OCI-LY7 (cell line): ENCODE data around the gene PFN1. TPM values are rescaled to one million over a fixed set of nuclear protein-coding genes. Genes with fewer than 3 reads are reported as not detected.
A peak's percentile ranks its signal among the peaks of the same experiment; 100 is the strongest.

Experiments
- BruUV-seq: library from RNA; stranded (reverse); fragments of 400-500 nt; replicated peaks from 2 replicates; lab custom pipeline; 2021; lab: Mats Ljungman, UMichigan
- CTCF ChIA-PET: fragments of 300-600 bp; sonication (Branson Sonifier 250); formaldehyde crosslinking; loops from one replicate; lab custom pipeline; 2022; ENCODE audit warnings: antibody characterized with exemption; ENCODE audit not compliant: unreplicated experiment; lab: Charles Lee
- POLR2A ChIA-PET: fragments of 300-600 bp; sonication (Branson Sonifier 250); formaldehyde crosslinking; loops from one replicate; lab custom pipeline; 2022; ENCODE audit warnings: antibody characterized with exemption; lab: Charles Lee
- DNase-seq: peaks from one replicate; pipeline ENCODE4 v3.0.0-alpha.2; 2015; ENCODE audit warnings: low spot score
- H2AFZ ChIP-seq: fragments of 200-600 bp; sonication (generic), shearing (Covaris generic); 2 replicates; pipeline ENCODE4 v1.6.1; 2014; ENCODE audit warnings: mild to moderate bottlenecking, antibody characterized with exemption, low read length, moderate library complexity
- H3K27ac ChIP-seq: fragments of 200-600 bp; sonication (generic); 2 replicates; pipeline ENCODE4 v1.5.1; 2014; ENCODE audit warnings: mixed run types, low read depth, mild to moderate bottlenecking, moderate library complexity, low read length, inconsistent platforms; ENCODE audit not compliant: poor library complexity, severe bottlenecking
- H3K36me3 ChIP-seq: fragments of 200-600 bp; sonication (generic); 2 replicates; pipeline ENCODE4 v1.6.1; 2014; ENCODE audit warnings: mild to moderate bottlenecking, antibody characterized with exemption, low read length, moderate library complexity, mixed read lengths; ENCODE audit not compliant: insufficient read depth
- H3K4me1 ChIP-seq: fragments of 200-600 bp; sonication (generic); 2 replicates; pipeline ENCODE4 v1.5.1; 2014; ENCODE audit warnings: mild to moderate bottlenecking, low read length; ENCODE audit not compliant: insufficient read depth, poor library complexity, severe bottlenecking
- H3K4me2 ChIP-seq: fragments of 200-600 bp; sonication (generic); 2 replicates; pipeline ENCODE4 v1.6.1; 2014; ENCODE audit warnings: mild to moderate bottlenecking, low read length
- H3K4me3 ChIP-seq: fragments of 200-600 bp; sonication (generic); 2 replicates; pipeline ENCODE4 v1.5.1; 2014; ENCODE audit warnings: mild to moderate bottlenecking, low read depth, low read length; ENCODE audit not compliant: poor library complexity, severe bottlenecking
- H3K79me2 ChIP-seq: fragments of 200-600 bp; sonication (generic); 2 replicates; pipeline ENCODE4 v1.6.1; 2016; ENCODE audit warnings: low read depth, mild to moderate bottlenecking, low read length, moderate library complexity, mixed read lengths; ENCODE audit not compliant: insufficient read depth
- H3K9me2 ChIP-seq: fragments of 200-600 bp; sonication (generic); 2 replicates; pipeline ENCODE4 v1.6.1; 2016; ENCODE audit warnings: mild to moderate bottlenecking, low read length, mixed read lengths; ENCODE audit not compliant: insufficient read depth
- H3K9me3 ChIP-seq: fragments of 200-600 bp; sonication (generic); 2 replicates; pipeline ENCODE4 v1.6.1; 2014; ENCODE audit warnings: mild to moderate bottlenecking, mixed run types, low read length, mixed read lengths
- H4K20me1 ChIP-seq: fragments of 200-600 bp; sonication (generic); 2 replicates; pipeline ENCODE4 v1.6.1; 2014; ENCODE audit warnings: mild to moderate bottlenecking, antibody characterized with exemption, low read length, moderate library complexity, mixed read lengths; ENCODE audit not compliant: insufficient read depth
- CTCF ChIP-seq: fragments of 200-600 bp; sonication (generic); conservative IDR thresholded peaks from 2 replicates; pipeline ENCODE4 v1.5.1; 2014; ENCODE audit warnings: mild to moderate bottlenecking, antibody characterized with exemption, low read length, moderate library complexity, mixed read lengths
- EZH2phosphoT487 ChIP-seq: fragments of 200-600 bp; sonication (generic); IDR thresholded peaks from 2 replicates; pipeline ENCODE4 v1.6.1; 2018; ENCODE audit warnings: low read depth, borderline replicate concordance, mild to moderate bottlenecking, mixed run types, antibody characterized with exemption, low read length, moderate library complexity, mixed read lengths
- intact Hi-C: fragments of 100-400 bp; cut with micrococcal nuclease; formaldehyde crosslinking; loops from one replicate; pipeline ENCODE4 v1.10.0; 2022; ENCODE audit not compliant: unreplicated experiment
- total RNA-seq, 2 experiments: library from RNA; depleted of rRNA in 1 of 2; stranded (reverse); fragments of >200 nt in 1 of 2; shearing (Covaris generic) in 1 of 2; gene quantifications; 2 replicates each; pipeline ENCODE4 v1.2.3, GENCODE V29; 2014 to 2022

The PFN1 gene
- total RNA-seq, 2 experiments from 2014 or later: 1,053 TPM

GRCh38 chr17:4900231-4901107 is 47.9 kb downstream of the PFN1 start:
- ChIA-PET POLR2A (interaction anchor here (0.5 kb wide), 1 partner anchor 443 kb away, joined by 3 read pairs; no protein-coding TSS in a partner anchor), CTCF (no interaction called here)
- BruUV-seq: no TSS peak
- H3K27ac ChIP-seq: no peak overlapping the region
- H3K4me1 ChIP-seq: peaks cover 9% of the 10 kb centered on the region
- H2AFZ ChIP-seq: no peak overlapping the region
- no peaks in the 10 kb centered on the region for H3K79me2 ChIP-seq
- peak; percentile 14 for DNase-seq
- no peaks in the 10 kb centered on the region for H3K9me3 ChIP-seq
- H4K20me1 ChIP-seq: no peaks in the 10 kb centered on the region
- peaks cover 17% of the 10 kb centered on the region; the same call in 1 of the 2 replicates for H3K36me3 ChIP-seq
- peak overlapping the region; percentile 40 for H3K4me2 ChIP-seq
- intact Hi-C loops: loop anchor here (5.0 to 10.0 kb wide), 2 partner anchors 266 to 333 kb away; no protein-coding TSS in a partner anchor
- H3K4me3 ChIP-seq: peak overlapping the region; percentile 43
- TF ChIP-seq CTCF (no peak), EZH2phosphoT487 (no peak)
- no peaks in the 10 kb centered on the region for H3K9me2 ChIP-seq

DNA sequence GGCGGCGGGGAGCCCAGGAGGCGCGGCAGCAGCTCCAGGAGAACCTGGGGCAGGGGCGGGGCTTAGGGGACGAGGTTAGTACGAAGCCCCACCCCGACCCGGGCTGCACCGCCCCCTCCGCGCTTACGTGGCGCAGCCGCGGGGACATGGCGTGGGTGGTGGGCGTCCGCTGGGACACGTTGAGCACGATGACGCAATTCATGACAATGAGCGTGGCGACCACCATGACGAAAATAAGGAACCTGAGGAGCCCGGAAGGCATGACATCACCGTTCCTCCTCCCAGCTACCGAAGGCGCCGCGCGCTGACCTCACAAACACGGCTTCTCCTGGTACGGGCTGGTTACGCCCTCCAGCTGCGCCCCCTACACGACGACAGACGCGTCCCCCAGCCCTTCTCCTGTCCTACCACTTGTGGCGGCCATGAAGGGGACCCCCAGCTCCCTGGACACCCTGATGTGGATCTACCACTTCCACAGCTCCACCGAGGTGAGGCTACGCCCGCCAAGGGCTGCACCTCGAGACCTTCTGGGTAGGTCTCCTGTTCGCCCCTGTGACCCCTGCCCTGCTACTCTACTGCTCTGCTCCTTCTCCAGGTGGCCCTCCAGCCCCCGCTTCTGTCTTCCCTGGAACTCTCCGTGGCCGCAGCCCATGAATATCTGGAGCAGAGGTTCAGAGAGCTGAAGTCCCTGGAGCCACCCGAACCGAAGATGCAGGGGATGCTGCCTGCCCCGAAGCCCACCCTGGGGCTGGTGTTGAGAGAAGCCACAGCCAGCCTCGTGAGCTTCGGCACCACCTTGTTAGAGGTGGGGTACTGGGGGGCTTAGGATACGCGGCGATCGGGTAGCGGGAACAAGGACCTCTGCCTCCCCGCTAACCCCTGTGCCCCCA is 48.7 kb downstream of the PFN1 start, which contains the start of gene C17orf107:
Gene C17orf107, plus strand, starts transcription at position 196 of the 890 bp plus-strand sequence. Its CDS starts 227 bp downstream, at position 423.
- Histone ChIP-seq H4K20me1 (no peaks in the 10 kb centered on the region), H3K4me1 (peaks cover 9% of the 10 kb centered on the region), H3K9me3 (no peaks in the 10 kb centered on the region), H3K9me2 (no peaks in the 10 kb centered on the region), H3K27ac (no peak within 1 kb of the TSS), H3K4me3 (no peak within 1 kb of the TSS), H3K36me3 (peaks cover 26% of the 10 kb centered on the region; the same call in 1 of the 2 replicates), H3K79me2 (no peaks in the 10 kb centered on the region), H3K4me2 (peak within 1 kb of the TSS; percentile 19; the same call in 1 of the 2 replicates), H2AFZ (no peak within 1 kb of the TSS)
- ChIA-PET CTCF (no interaction called here), POLR2A (interaction anchor here (0.5 kb wide), 1 partner anchor 442 kb away, joined by 3 read pairs; no protein-coding TSS in a partner anchor)
- no peak for DNase-seq
- no TSS peak for BruUV-seq
- TF ChIP-seq CTCF: no peak
- TF ChIP-seq EZH2phosphoT487: no peak
- intact Hi-C loops: loop anchor here (5.0 to 10.0 kb wide), 2 partner anchors 265 to 332 kb away; no protein-coding TSS in a partner anchor
